NT2/D1 (cell line): ENCODE data around the gene SLC28A2.
"Not testable (repeated sequence)": the region's sequence is repeated elsewhere in the genome, so short reads cannot be mapped to it uniquely, and the experiment has no call there.

Experiments used
- DNase-seq: peaks from one replicate; pipeline ENCODE4 v3.0.0-alpha.2; 2011; ENCODE audit warnings: low read depth, low spot score
- H3K27me3 ChIP-seq: 2 replicates; pipeline ENCODE4 v1.6.0; 2011; ENCODE audit warnings: mild to moderate bottlenecking; ENCODE audit not compliant: insufficient read length, insufficient read depth
- H3K36me3 ChIP-seq: 2 replicates; pipeline ENCODE4 v1.6.1; 2011; ENCODE audit warnings: mild to moderate bottlenecking, low read length, mixed read lengths; ENCODE audit not compliant: insufficient read depth, insufficient read length
- H3K4me1 ChIP-seq: 2 replicates; pipeline ENCODE4 v1.5.1; 2011; ENCODE audit not compliant: insufficient read depth, insufficient read length
- H3K4me3 ChIP-seq: 2 replicates; pipeline ENCODE4 v1.5.1; 2011; ENCODE audit warnings: low read depth; ENCODE audit not compliant: insufficient read length
- H3K9ac ChIP-seq: 2 replicates; pipeline ENCODE4 v1.6.0; 2011; ENCODE audit warnings: low read depth; ENCODE audit not compliant: insufficient read length
- H3K9me3 ChIP-seq: 2 replicates; pipeline ENCODE4 v1.5.1; 2011; ENCODE audit warnings: mild to moderate bottlenecking, low read length; ENCODE audit not compliant: insufficient read depth
- SUZ12 ChIP-seq: IDR thresholded peaks from 2 replicates; pipeline ENCODE4 v1.6.1; 2011; ENCODE audit not compliant: insufficient read length, insufficient read depth; ENCODE audit errors: extremely low read depth
- YY1 ChIP-seq: IDR thresholded peaks from 2 replicates; pipeline ENCODE4 v1.6.1; 2011; ENCODE audit not compliant: insufficient read length, insufficient read depth
- ZNF274 ChIP-seq: IDR thresholded peaks from 2 replicates; pipeline ENCODE4 v1.6.1; 2011; ENCODE audit warnings: mild to moderate bottlenecking, low read depth, low read length

Gene SLC28A2

DNA sequence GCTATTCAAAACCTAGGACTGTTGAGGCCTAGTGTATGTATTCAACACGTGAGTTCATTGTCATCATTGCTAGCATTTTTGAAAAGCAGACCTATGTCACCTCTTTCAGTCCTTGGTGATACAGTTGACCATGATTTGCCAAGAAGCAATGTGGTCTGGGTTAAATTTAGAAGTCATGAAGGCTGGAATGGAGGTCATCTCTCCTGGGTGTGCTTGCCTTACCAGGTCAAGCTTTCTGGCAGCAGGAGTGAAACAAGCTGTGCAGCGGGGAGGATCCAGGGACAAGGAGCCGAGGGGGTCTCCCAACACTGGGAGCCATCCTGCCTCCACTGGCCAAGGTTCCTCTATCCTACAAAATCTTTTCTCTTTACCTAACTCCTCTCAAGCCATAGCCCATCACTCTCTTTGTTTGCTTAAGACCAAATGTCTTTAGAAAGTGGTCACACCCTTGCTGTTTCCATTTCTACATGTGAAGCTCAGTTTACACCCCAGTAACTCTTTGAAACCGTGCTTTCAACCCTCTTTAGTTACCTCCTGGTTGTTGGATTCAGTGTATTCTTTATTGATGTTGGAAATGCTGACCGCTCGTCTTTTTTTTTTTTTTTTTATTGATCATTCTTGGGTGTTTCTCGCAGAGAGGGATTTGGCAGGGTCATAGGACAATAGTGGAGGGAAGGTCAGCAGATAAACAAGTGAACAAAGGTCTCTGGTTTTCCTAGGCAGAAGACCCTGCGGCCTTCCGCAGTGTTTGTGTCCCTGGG is 40.0 kb downstream of the SLC28A2 start:
- Histone ChIP-seq H3K9ac (no peak overlapping the region), H3K4me3 (no peak overlapping the region), H3K4me1 (no peaks in the 10 kb centered on the region), H3K9me3 (no peaks in the 10 kb centered on the region; the same call in 1 of the 2 replicates), H3K36me3 (no peaks in the 10 kb centered on the region), H3K27me3 (no peaks in the 10 kb centered on the region)
- DNase-seq, result no peak
- no peak for TF ChIP-seq SUZ12
- TF ChIP-seq ZNF274, result no peak
- no peak for TF ChIP-seq YY1

DNA sequence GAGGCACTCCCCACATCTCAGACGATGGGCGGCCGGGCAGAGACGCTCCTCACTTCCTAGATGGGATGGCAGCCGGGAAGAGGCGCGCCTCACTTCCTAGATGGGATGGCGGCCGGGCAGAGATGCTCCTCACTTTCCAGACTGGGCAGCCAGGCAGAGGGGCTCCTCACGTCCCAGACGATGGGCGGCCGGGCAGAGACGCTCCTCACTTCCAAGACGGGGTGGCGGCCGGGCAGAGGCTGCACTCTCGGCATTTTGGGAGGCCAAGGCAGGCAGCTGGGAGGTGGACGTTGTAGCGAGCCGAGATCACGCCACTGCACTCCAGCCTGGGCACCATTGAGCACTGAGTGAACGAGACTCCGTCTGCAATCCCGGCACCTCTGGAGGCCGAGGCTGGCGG is 41.3 kb downstream of the SLC28A2 start:
- H3K9ac ChIP-seq, result not testable (repeated sequence)

DNA sequence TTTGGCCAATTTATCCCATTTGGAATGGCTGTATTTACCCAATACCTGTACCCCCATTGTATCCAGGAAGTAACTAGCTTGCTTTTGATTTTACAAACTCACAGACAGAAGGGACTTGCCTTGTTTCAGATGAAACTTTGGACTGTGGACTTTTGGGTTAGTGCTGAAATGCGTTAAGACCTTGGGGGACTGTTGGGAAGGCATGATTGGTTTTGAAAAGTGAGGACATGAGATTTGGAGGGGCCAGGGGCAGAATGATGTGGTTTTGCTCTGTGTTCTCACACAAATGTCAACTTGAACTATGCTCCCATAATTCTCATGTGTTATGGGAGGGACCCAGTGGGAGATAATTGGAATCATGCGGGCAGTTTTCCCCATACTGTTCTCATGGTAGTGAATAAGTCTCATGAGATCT is 46.9 kb downstream of the SLC28A2 start:
- H3K4me3 ChIP-seq, H3K4me1 ChIP-seq, H3K36me3 ChIP-seq, H3K9ac ChIP-seq, H3K27me3 ChIP-seq, DNase-seq: not testable (repeated sequence)
- peaks cover 27% of the 10 kb centered on the region for H3K9me3 ChIP-seq

More for the DNA sequence above, 41.3 kb downstream of the SLC28A2 start:
- H3K9me3 ChIP-seq, DNase-seq, H3K27me3 ChIP-seq, H3K4me3 ChIP-seq, H3K4me1 ChIP-seq, H3K36me3 ChIP-seq: not testable (repeated sequence)

DNA sequence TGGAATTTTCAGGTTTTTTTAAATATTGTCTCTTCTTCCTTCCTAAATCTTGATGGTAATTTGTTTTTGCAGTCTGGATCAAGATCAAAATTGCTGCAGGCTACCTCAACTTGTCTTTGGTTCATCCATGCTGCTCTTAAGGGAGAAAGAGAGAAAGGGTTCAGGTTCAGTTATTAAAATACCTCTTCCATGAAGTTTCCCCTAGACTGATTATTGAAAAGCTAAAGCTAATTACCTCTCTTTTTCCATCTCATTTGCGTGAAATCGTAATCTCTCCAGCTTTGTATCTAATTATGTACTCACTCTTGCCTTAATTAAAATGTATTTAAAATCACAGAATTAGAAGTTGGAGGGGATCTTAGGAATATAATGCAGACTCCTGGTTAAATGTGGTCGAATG is 52.7 kb downstream of the SLC28A2 start:
- peaks cover 25% of the 10 kb centered on the region for H3K9me3 ChIP-seq
- no peak overlapping the region for H3K4me3 ChIP-seq
- H3K4me1 ChIP-seq, result no peaks in the 10 kb centered on the region
- H3K9ac ChIP-seq, result no peak overlapping the region
- TF ChIP-seq ZNF274 (no peak), YY1 (no peak), SUZ12 (no peak)
- no peaks in the 10 kb centered on the region for H3K27me3 ChIP-seq
- DNase-seq, result no peak
- H3K36me3 ChIP-seq, result no peaks in the 10 kb centered on the region

DNA sequence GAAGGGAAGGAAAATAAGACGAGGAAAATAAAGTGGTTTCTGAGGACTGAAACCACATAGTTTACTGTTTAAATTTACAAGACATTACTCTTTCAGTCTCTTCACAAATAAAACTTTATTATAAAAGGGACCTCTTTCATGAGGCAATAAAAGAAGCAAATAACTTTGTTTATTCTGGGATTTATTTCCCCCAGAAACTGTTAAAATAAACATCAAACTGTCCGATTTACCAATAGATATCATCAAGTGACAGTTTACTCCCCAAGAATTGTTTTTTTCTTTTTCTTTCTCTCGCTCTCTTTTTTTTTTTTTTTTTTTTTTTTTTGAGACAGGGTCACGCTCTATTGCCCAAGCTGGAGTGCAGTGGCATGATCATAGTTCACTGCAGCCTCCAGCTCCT is 54.1 kb downstream of the SLC28A2 start:
- peaks cover 25% of the 10 kb centered on the region for H3K9me3 ChIP-seq
- no peak for DNase-seq
- H3K27me3 ChIP-seq, result no peaks in the 10 kb centered on the region
- H3K4me3 ChIP-seq, result no peak overlapping the region
- no peak overlapping the region for H3K9ac ChIP-seq
- no peaks in the 10 kb centered on the region for H3K4me1 ChIP-seq
- H3K36me3 ChIP-seq, result no peaks in the 10 kb centered on the region
- TF ChIP-seq YY1 (no peak), SUZ12 (no peak), ZNF274 (no peak)

DNA sequence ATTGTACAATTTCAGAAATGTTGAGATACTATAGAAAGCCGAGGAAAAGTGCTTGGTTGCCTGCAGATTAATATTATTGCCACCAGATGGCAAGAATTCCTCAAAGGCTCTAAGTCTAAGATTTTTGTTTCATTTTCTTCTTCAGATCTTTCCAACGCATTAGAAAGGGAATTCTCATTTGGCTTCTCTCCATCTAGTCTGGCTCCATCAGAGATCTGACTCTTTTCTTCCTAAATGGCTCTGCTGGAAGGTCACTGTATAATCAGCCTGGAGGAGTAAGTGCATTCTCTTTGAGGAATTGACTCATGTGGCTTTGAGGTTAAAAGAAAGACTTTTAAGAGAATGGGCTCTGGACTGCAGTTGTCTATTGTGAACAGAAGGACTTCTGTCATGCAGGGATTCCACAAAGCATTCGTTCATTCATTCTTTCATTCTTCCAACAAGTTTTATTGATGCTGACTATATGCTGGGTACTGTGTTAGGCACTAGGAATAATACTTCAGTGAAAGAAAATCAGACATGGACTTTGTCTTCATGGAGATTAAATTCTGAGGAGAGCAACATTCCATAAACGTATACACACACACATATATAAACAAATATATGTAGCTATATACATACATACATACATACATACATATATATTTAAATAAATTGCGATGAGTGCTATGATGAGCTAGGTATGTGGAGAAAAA is 55.3 kb downstream of the SLC28A2 start:
- H3K4me3 ChIP-seq, result no peak overlapping the region
- TF ChIP-seq YY1 (no peak), SUZ12 (no peak), ZNF274 (no peak)
- H3K36me3 ChIP-seq, result no peaks in the 10 kb centered on the region
- H3K27me3 ChIP-seq, result no peaks in the 10 kb centered on the region
- peaks cover 21% of the 10 kb centered on the region for H3K9me3 ChIP-seq
- no peak overlapping the region for H3K9ac ChIP-seq
- no peak for DNase-seq
- H3K4me1 ChIP-seq, result no peaks in the 10 kb centered on the region

DNA sequence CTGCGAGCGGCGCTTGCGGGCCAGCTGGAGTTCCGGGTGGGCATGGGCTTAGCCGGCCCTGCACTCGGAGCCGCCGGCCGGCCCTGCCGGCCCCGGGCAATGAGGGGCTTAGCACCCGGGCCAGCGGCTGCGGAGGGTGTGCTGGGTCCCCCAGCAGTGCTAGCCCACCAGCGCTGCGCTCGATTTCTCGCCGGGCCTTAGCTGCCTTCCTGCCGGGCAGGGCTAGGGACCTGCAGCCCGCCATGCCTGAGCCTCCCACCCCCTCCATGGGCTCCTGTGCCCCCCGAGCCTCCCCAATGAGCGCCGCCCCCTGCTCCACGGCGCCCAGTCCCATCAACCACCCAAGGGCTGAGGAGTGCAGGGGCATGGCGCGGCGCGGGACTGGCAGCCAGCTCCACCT is 62.1 kb downstream of the SLC28A2 start:
- DNase-seq, H3K27me3 ChIP-seq, H3K4me1 ChIP-seq, H3K4me3 ChIP-seq, H3K36me3 ChIP-seq, H3K9me3 ChIP-seq, H3K9ac ChIP-seq: not testable (repeated sequence)

DNA sequence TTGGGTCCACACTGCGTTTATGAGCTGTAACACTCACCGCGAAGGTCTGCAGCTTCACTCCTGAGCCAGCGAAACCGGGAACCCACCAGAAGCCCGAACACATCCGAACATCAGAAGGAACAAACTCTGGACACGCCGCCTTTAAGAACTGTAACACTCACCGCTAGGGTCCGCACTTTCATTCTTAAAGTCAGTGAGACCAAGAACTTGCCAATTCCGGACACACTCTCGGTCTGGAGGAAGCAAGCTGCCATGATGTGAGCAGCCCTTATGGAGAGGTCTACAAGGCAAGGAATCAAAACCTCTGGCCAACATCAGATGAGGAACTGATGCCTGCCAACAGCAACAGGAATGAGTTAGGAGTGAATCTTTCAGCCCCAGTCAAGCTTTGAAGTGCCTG is 62.9 kb downstream of the SLC28A2 start:
- no peaks in the 10 kb centered on the region for H3K27me3 ChIP-seq
- DNase-seq, result no peak
- TF ChIP-seq ZNF274, result no peak
- no peak for TF ChIP-seq SUZ12
- TF ChIP-seq YY1, result no peak
- no peaks in the 10 kb centered on the region for H3K36me3 ChIP-seq
- H3K9me3 ChIP-seq, result no peaks in the 10 kb centered on the region
- no peaks in the 10 kb centered on the region for H3K4me1 ChIP-seq
- no peak overlapping the region for H3K9ac ChIP-seq
- no peak overlapping the region for H3K4me3 ChIP-seq
